Measurements from ENCODE around the gene MAP3K20. TPM values are rescaled to one million over a fixed set of nuclear protein-coding genes. Genes with fewer than 3 reads are reported as not detected.

Gene MAP3K20
- total RNA-seq, 6 donors from 2014 or later = 16.3 to 41.7 (median 34.7) TPM

GRCh38 chr2:173311844-173312606 is 236.4 kb downstream of the MAP3K20 start:
- no peaks in the 10 kb centered on the region for H3K9me3 ChIP-seq
- H3K4me3 ChIP-seq = no peak overlapping the region
- DNase-seq (no peak), ATAC-seq (ENCODE audit: low FRiP score in 2 of 2) (no peak)
- WGBS, 2 donors = 90 to 91% methylated on average over 9 of the region's 9 CpGs
- TF ChIP-seq POLR2AphosphoS5 (IDR thresholded peaks at IDR 0.05) (no peak), POLR2A (IDR thresholded peaks at IDR 0.05) (no peak), CTCF (IDR thresholded peaks at IDR 0.05) (no peak), EP300 (IDR thresholded peaks at IDR 0.05) (no peak)
- no peaks in the 10 kb centered on the region for H3K27me3 ChIP-seq
- H3K27ac ChIP-seq = no peak overlapping the region
- no peaks in the 10 kb centered on the region for H3K36me3 ChIP-seq
- H3K4me1 ChIP-seq = no peaks in the 10 kb centered on the region
